GM21360 (cell line): ENCODE results near the gene HCFC1R1.
"Not testable (repeated sequence)": the region's sequence is repeated elsewhere in the genome, so short reads cannot be mapped to it uniquely, and the experiment has no call there.

Experiments used
- ATAC-seq: cut with Tn5 transposase; IDR thresholded peaks from one replicate; pipeline ENCODE4 v1.9.1; 2021; ENCODE audit warnings: mild to moderate bottlenecking, moderate library complexity; ENCODE audit not compliant: unreplicated experiment

The HCFC1R1 gene

DNA sequence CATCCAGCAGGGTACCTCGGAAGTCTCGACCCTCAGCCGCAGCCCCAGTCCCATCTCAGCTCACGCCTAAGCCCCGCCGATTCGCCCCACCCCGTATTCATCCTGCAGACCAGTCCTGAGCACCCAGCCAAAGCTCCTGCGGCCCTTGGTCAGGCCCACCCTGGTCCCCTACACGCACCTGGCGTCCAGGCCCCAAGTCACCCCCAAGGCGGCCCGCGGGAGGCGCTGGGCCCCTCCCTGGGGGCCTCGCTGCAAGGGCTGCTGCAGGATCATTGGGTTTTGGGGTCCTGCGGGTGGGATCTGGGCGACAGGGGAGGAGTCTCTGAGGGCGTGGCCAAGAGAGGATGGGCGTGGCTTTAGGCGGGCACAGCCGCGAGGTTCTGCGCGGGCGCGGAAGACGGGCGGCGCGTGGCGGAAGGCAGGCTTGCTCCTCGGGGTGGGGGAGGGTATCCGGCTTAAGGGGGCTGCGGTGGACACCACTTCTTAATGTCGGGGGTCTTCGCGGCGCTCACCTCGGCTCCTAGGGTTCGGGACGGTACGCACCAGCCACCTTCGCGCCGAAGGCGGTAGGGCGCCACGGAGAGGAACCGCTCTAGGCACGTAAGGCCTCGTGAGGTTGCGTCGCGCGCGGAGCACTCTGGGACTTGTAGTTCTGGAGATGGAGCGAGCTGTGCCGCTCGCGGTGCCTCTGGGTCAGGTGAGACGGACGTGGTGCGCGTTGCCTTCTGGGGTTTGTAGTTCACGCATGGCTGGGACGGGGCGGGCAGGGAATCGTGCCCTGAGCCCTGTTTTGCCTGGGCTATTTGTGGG is at the start of gene HCFC1R1, which contains the start of gene THOC6:
HCFC1R1 (minus strand) TSS at position 274 of the 810 bp plus-strand sequence; CDS start at position 273, 1 bp downstream.
THOC6 (plus strand) TSS at position 367 of the 810 bp plus-strand sequence; CDS start at position 659, 292 bp downstream.
- peak; percentile 56 for ATAC-seq

- no peak for ATAC-seq
Measured at GRCh38 chr16:3073448-3073847, 49.7 kb upstream of the HCFC1R1 start.

DNA sequence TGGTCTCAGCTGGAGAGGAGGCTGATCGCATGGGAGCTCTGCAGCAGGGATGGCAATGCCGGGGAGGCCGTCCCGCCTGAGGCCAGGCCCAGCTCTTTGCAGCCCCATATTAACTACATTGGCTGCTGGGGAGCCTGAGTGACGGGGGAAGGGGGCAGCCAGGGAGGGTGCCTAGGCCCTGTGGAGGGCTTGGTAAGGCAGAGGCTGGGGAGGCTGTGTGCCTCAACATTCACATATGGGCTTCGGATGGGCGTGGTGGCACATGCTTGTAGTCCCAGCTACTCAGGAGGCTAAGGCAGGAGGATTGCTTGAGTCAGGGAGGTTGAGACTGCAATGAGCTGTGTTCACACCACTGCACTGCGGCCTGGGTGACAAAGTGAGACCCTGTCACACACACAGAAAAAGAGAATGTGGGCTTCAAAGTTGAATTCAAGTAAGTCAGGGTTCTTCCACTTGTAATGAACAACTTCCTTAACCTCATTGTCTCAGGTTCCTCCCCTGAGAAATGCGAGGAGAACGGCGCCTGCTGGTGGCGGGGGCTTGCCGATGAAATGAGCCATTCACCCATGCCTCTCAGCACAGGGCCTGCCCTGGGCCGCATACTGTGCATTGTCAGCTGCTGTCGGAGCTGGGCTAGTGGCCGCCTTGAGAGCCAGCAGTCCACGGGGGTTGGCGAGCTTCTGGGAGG is 49.0 kb upstream of the HCFC1R1 start:
- ATAC-seq, result not testable (repeated sequence)

- not testable (repeated sequence) for ATAC-seq
Measured at GRCh38 chr16:3072148-3072547, 48.4 kb upstream of the HCFC1R1 start.

DNA sequence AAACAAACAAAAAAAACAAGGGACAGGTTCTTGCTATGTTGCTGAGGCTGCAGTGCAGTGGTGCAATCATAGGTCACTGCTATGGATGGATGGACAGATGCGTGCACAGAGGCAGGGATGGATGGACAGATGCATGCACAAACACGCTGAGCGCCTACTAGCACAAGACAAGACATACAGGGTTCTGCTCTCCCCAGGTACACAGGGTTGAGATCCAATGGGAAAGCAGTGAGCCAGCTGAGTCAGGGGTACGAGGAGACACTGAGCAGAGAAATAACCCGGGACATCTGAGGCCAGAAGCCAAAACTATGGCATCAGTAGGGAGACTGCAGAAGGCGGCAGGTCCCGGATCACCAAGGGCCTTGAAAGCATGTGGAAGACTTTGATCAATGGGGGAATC is 47.9 kb upstream of the HCFC1R1 start:
- ATAC-seq, result no peak

DNA sequence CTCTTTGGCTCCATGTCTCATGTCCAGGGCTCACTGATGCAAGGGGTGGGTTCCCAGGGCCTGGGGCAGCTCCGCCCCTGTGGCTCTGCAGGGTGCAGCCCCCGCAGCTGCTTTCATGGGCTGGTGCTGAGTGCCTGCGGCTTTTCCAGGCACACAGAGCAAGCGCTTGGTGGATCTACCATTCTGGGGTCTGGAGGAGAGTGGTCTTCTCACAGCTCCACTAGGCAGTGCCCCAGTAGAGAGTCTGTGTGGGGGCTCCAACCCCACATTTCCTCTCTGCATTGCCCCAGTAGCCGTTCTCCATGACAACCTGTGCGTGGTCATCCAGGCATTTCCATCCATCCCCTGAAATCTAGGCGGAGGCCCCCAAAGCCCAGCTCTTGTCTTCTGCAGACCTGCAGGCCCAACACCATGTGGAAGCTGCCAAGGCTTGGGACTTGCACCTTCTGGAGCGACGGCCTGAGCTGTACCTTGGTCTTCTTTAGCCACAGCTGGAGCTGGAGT is 46.9 kb upstream of the HCFC1R1 start:
- ATAC-seq, result no peak

DNA sequence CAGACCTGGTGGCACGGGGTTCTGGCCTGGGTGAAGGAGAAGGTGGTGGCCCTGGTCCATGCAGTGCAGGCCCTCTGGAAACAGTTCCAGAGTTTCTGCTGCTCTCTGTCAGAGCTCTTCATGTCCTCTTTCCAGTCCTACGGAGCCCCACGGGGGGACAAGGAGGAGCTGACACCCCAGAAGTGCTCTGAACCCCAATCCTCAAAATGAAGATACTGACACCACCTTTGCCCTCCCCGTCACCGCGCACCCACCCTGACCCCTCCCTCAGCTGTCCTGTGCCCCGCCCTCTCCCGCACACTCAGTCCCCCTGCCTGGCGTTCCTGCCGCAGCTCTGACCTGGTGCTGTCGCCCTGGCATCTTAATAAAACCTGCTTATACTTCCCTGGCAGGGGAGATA is 45.4 kb upstream of the HCFC1R1 start:
- ATAC-seq, result not testable (repeated sequence)

- no peak for ATAC-seq
Measured at GRCh38 chr16:3068487-3068886, 44.7 kb upstream of the HCFC1R1 start.

DNA sequence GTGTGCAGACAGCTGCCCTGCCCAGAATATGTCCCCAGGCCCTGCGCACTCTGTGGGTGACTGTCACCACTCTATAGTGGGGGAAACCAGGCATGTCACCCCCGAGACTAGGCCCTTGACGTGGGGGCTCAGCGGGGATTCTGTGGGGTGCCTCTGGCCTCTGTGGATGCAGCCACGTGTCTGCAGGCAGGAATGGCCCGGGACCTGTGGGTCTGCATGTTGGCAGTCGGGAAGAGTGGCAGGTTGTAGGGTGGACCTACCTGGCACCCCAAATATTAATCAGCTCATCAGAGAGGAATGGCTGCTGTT is 42.7 kb upstream of the HCFC1R1 start:
- ATAC-seq, result no peak

DNA sequence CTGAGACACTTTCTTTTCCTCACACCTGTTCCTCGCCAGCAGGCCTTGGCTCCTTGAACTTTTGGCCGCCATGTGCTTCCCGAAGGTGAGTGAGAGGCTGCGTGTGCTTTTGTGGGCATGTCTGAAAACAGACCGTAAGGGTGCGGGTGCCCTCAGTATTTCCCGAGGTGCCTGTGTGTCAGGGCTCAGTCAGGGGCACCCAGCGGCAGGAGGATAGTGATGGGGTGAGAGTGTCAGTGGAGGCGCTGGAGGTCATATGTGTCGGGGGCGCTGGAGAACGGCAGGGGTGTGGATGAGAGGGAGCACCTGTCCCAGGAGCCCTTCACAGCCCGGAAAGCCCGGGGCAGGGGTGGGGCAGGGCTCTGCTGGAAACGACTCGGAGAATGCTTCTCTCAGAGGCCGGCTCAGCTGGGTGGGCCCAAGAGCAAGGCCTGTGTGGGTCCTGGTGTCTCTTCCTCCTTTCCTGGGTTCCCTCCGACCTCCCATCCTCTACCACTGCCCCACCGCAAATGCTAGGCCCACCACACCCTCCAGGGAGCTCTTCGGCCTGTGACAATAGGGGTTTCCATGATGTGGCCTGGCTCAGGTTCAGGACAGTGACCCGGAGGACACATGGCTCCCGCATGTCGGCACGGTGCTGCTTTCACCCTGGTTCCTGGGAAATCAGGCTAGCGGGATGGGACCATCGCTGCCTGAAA is 42.1 kb upstream of the HCFC1R1 start:
- no peak for ATAC-seq

GRCh38 chr16:3065069-3065741 is 41.5 kb upstream of the HCFC1R1 start, which contains the start of gene IL32:
IL32 (plus strand) TSS chr16:3065640; CDS start chr16:3065812, 172 bp downstream.
- ATAC-seq, result no peak

DNA sequence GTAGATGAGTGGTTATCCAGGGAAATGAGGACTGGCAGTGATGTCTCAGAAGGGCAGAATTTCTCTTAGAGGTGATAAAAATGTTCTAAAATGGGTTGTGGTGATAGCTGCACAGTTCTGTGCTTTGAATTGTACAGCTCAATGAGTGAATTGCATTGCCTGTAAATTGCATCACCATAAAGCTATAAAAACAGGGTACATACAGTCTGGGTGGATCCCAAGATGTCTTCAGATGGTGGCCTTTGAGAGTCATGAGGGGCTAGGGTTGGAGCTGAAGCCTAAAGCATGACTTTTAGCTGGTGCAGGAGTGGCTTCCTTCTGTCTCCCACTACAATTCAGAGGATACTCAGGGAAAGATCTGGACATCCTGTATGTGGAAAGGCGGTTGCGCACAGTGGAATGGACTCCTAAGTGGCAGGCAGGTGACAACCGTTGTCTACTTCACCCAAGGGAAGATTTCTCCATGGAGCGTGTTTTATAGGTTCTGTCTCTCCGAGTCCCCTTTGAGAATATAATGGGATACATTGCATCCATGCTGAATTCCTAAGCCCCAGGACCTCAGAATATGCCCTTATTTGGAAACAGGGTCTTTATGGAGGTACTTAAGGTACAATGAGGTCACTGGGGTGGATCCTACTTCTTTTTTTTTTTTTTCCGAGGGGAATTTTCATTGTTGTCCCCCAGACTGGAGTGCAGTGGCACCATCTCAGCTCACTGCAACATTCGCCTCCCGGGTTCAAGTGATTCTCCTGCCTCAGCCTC is 40.1 kb upstream of the HCFC1R1 start:
- no peak for ATAC-seq

GRCh38 chr16:3062553-3062952 is 38.8 kb upstream of the HCFC1R1 start:
- no peak for ATAC-seq

DNA sequence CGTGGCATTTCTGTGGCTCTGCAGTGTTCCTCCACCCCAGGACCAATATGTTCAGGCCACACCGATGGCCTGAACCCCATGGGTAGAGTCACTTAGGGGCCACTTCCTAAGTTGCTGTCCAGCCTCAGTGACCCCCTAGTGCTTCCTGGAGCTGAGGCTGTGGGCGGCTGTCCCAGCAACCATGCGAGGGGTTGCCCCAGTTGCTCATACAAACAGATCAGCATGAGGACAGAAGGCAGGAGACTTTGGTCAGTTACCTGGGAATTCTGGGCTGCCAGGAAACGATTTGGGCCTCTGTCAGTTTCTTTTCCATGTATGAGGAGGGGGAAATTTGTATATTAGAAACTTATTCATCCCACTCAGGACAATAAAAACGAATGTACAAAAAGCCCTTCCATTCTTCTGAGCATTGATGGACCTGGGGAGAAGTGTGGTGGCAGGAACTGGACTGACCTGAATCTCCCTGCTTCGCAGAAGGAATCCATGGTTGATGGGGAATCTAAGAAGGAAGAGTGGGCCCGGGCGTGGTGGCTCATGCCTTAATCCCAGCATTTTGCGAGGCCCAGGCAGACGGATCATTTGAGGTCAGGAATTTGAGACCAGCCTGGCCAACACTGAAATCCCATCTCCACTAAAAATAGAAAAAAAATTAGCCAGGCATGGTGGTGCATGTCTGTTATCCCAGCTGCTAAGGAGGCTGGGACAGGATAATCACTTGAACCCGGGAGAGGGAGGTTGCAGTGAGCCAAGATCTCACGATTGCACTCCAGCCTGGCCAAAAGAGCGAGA is 36.8 kb upstream of the HCFC1R1 start:
- no peak for ATAC-seq

- ATAC-seq, result no peak
Measured at GRCh38 chr16:3059723-3060242, 36.0 kb upstream of the HCFC1R1 start.

DNA sequence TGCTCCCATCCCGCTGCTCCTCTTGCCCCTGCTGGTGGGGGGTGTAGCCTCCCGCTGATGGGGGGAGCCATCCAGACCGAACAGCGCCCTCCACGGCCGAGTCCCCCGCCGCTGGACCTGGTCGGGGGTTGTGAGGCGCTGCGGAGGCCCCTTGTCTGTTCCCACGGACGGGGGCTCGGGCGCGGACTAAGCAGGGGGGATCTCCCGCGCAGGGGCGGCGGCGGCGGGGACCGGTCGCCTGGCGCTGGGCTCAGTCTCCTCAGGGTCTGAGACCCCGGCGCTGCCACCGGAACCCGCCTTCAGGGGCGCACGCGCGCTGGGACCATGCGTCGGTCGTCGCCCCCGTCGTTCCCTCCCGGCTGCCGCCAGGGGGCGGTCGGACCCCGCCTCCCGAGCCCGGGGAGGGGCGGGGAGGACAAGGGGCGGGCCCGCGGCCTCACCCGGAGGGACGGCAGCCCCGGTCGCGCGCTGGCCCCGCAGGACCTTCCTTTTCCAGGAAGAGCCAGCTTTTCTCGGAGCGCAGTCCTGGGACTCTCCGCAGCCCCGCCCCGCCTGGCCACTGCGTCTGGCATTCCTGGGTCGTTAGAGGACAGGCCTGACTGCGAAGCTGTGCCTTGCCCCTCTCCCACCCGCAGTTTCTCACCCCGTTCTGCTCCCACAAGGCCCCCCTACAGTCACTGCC is 35.4 kb upstream of the HCFC1R1 start:
- ATAC-seq, result no peak

GRCh38 chr16:3058139-3059030 is 34.6 kb upstream of the HCFC1R1 start:
- ATAC-seq, result no peak
